PFSK-1 (cell line): ENCODE measurements around the gene VILL.

Experiments
- FOXP2 ChIP-seq: optimal IDR thresholded peaks from 2 replicates; pipeline ENCODE3; 2011; ENCODE audit warnings: borderline replicate concordance, control low read depth, inconsistent platforms; ENCODE audit not compliant: insufficient read depth; ENCODE audit errors: extremely low read length, extremely low read depth
- POLR2AphosphoS5 ChIP-seq: IDR thresholded peaks from 2 replicates; pipeline ENCODE4 v1.6.1; 2012; ENCODE audit warnings: low read depth, mild to moderate bottlenecking, control low read depth, low read length, moderate library complexity
- REST ChIP-seq, 2 experiments: IDR thresholded peaks; 2 replicates each; pipeline versions ENCODE4 v1.6.1 to v1.8.0; 2011 to 2012; ENCODE audit warnings: low read depth in 2 of 2, low read length in 2 of 2, control low read depth in 1 of 2, inconsistent platforms in 1 of 2, mild to moderate bottlenecking in 1 of 2, moderate library complexity in 1 of 2; ENCODE audit not compliant: insufficient read depth in 1 of 2
- SIN3A ChIP-seq: IDR thresholded peaks from 2 replicates; pipeline ENCODE4 v1.6.1; 2012; ENCODE audit warnings: mild to moderate bottlenecking, low read length, moderate library complexity, borderline replicate concordance; ENCODE audit not compliant: insufficient read depth
- TAF1 ChIP-seq: IDR thresholded peaks from 2 replicates; pipeline ENCODE4 v1.6.1; 2012; ENCODE audit warnings: low read length, control low read depth, borderline replicate concordance; ENCODE audit not compliant: insufficient read depth

VILL gene

GRCh38 chr3:37944391-37944842 is 46.2 kb upstream of the VILL start:
- TF ChIP-seq SIN3A (no peak), TAF1 (no peak), FOXP2 (no peak), REST (IDR thresholded peaks at IDR 0.05; ENCODE audit: insufficient read depth in 1 of 2, low read depth in 2 of 2, low read length in 2 of 2) (no peak), POLR2AphosphoS5 (no peak)

- TF ChIP-seq TAF1, result no peak
- no peak for TF ChIP-seq SIN3A
- TF ChIP-seq FOXP2, result no peak
- no peak for TF ChIP-seq REST (IDR thresholded peaks at IDR 0.05; ENCODE audit: insufficient read depth in 1 of 2, low read depth in 2 of 2, low read length in 2 of 2)
- TF ChIP-seq POLR2AphosphoS5, result no peak
These were observed 45.3 kb upstream of the VILL start for GRCh38 chr3:37945156-37945806.

GRCh38 chr3:37945807-37946530 is 44.6 kb upstream of the VILL start:
- TF ChIP-seq FOXP2 (no peak), SIN3A (no peak), POLR2AphosphoS5 (no peak), REST (IDR thresholded peaks at IDR 0.05; ENCODE audit: insufficient read depth in 1 of 2, low read depth in 2 of 2, low read length in 2 of 2) (no peak), TAF1 (no peak)

DNA sequence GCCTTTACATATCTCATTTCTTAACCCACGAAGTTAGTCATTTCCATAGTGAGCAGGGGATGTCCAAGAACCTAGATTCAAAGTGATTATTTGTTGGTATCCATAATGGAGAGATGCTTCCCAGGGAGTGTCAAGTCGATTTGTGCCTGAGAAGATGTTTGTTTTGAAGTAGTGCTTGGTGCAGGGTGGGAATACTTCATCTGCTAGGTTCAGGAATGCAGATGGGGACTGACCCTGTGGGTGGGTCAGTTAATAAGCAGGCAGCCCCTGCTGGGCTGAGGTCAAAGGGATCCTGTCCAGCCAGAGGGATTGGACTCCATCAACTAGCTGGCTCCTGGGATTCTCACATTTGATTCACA is 44.1 kb upstream of the VILL start:
- no peak for TF ChIP-seq SIN3A
- TF ChIP-seq REST (IDR thresholded peaks at IDR 0.05; ENCODE audit: insufficient read depth in 1 of 2, low read depth in 2 of 2, low read length in 2 of 2), result no peak
- no peak for TF ChIP-seq POLR2AphosphoS5
- TF ChIP-seq FOXP2, result no peak
- TF ChIP-seq TAF1, result no peak

DNA sequence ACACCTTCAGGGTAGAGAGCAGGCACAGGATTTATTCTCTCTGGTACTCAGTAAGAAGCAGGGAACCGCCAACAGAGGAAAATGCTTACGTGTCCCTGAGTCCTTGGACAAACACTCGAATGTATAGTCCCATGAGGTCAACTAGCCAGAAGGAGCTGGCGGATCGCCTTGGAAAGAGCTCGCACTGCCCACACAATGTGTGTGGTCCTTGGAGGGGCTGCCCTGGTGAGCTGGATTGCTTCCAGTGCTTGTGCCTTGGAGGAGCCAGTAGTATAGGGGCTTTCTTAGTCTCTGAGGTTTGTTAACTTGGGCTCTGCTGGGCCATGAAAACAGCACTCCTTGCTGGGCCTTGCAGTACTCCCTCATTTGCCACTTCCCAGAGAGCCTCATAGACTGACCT is 40.7 kb upstream of the VILL start:
- no peak for TF ChIP-seq FOXP2
- TF ChIP-seq REST (IDR thresholded peaks at IDR 0.05; ENCODE audit: insufficient read depth in 1 of 2, low read depth in 2 of 2, low read length in 2 of 2), result no peak
- TF ChIP-seq SIN3A, result no peak
- no peak for TF ChIP-seq TAF1
- TF ChIP-seq POLR2AphosphoS5, result no peak
